SK-N-SH treated with all-trans-retinoic acid at 6 μM for 48 hours (cell line): ENCODE results near the gene DTX4.

Source experiments
- ATAC-seq: fragments of 200-7000 bp; cut with Tn5 transposase; 3 replicates; pipeline ENCODE4 v1.9.1; 2020; ENCODE audit warnings: mild to moderate bottlenecking, moderate library complexity
- ARNTL ChIP-seq: fragments of 450-650 bp; formaldehyde crosslinking; IDR thresholded peaks from 2 replicates; pipeline ENCODE4 v1.5.0; 2020; ENCODE audit warnings: low read depth, mild to moderate bottlenecking, moderate library complexity, borderline replicate concordance
- BACH2 ChIP-seq: fragments of 250-450 bp; sonication (Bioruptor Pico); IDR thresholded peaks from 2 replicates; pipeline ENCODE4 v1.9.0; 2021; ENCODE audit warnings: mild to moderate bottlenecking, borderline replicate concordance
- CREB5 ChIP-seq: fragments of 250-450 bp; sonication (Bioruptor Pico); IDR thresholded peaks from 2 replicates; pipeline ENCODE4 v1.5.1; 2020; ENCODE audit warnings: low read depth, mild to moderate bottlenecking, moderate library complexity
- ESRRG ChIP-seq: fragments of 250-450 bp; sonication (Bioruptor Pico); IDR thresholded peaks from 2 replicates; pipeline ENCODE4 v1.6.1; 2021; ENCODE audit warnings: mild to moderate bottlenecking
- GLIS3 ChIP-seq: fragments of 250-450 bp; sonication (Bioruptor Pico); IDR thresholded peaks from 2 replicates; pipeline ENCODE4 v1.5.0; 2020; ENCODE audit warnings: mild to moderate bottlenecking, moderate library complexity
- ISL1 ChIP-seq: fragments of 250-450 bp; sonication (Bioruptor Pico); IDR thresholded peaks from 2 replicates; pipeline ENCODE4 v2.1.2; 2022; ENCODE audit warnings: mild to moderate bottlenecking, moderate library complexity
- OSR1 ChIP-seq: fragments of 250-450 bp; sonication (Bioruptor Pico); IDR thresholded peaks from 2 replicates; pipeline ENCODE4 v1.8.0; 2022; ENCODE audit warnings: moderate library complexity, mild to moderate bottlenecking, inconsistent platforms
- PATZ1 ChIP-seq: fragments of 250-450 bp; sonication (Bioruptor Pico); IDR thresholded peaks from 2 replicates; pipeline ENCODE4 v1.8.0; 2020; ENCODE audit warnings: mild to moderate bottlenecking, moderate library complexity, borderline replicate concordance
- PPARA ChIP-seq: fragments of 250-450 bp; sonication (Bioruptor Pico); IDR thresholded peaks from 2 replicates; pipeline ENCODE4 v1.5.0; 2020; ENCODE audit warnings: mild to moderate bottlenecking, borderline replicate concordance
- TCF4 ChIP-seq: fragments of 250-450 bp; sonication (Bioruptor Pico); IDR thresholded peaks from 2 replicates; pipeline ENCODE4 v1.8.0; 2021; ENCODE audit warnings: mild to moderate bottlenecking, moderate library complexity, borderline replicate concordance
- TOX ChIP-seq: fragments of 250-450 bp; sonication (Bioruptor Pico); IDR thresholded peaks from 2 replicates; pipeline ENCODE4 v1.8.0; 2021; ENCODE audit warnings: mild to moderate bottlenecking, moderate library complexity, borderline replicate concordance
- TSHZ2 ChIP-seq: fragments of 250-450 bp; sonication (Bioruptor Pico); IDR thresholded peaks from 2 replicates; pipeline ENCODE4 v1.5.0; 2020; ENCODE audit warnings: mild to moderate bottlenecking, moderate library complexity
- ZC3H10 ChIP-seq: fragments of 250-450 bp; sonication (Bioruptor Pico); IDR thresholded peaks from 2 replicates; pipeline ENCODE4 v1.5.1; 2021; ENCODE audit warnings: mild to moderate bottlenecking, moderate library complexity
- ZFP3 ChIP-seq: fragments of 250-450 bp; sonication (Bioruptor Pico); IDR thresholded peaks from 2 replicates; pipeline ENCODE4 v1.5.0; 2020; ENCODE audit warnings: mild to moderate bottlenecking, moderate library complexity
- ZFP30 ChIP-seq: fragments of 450-650 bp; formaldehyde crosslinking; IDR thresholded peaks from 2 replicates; pipeline ENCODE4 v1.5.0; 2022; ENCODE audit warnings: mild to moderate bottlenecking, moderate library complexity
- ZNF565 ChIP-seq: fragments of 450-650 bp; formaldehyde crosslinking; conservative IDR thresholded peaks from 2 replicates; pipeline ENCODE4 v1.5.0; 2020; ENCODE audit warnings: low read depth, mild to moderate bottlenecking, moderate library complexity
- ZNF70 ChIP-seq: fragments of 450-650 bp; formaldehyde crosslinking; IDR thresholded peaks from 2 replicates; pipeline ENCODE4 v1.5.0; 2020; ENCODE audit warnings: mild to moderate bottlenecking, moderate library complexity
- ZNF8 ChIP-seq: fragments of 450-650 bp; formaldehyde crosslinking; IDR thresholded peaks from 2 replicates; pipeline ENCODE4 v1.5.0; 2020; ENCODE audit warnings: mild to moderate bottlenecking, moderate library complexity
- TF ChIP-seq, protein P1 (sequence below): fragments of 250-450 bp; sonication (Bioruptor Pico); IDR thresholded peaks from 2 replicates; pipeline ENCODE4 v1.5.1; 2021; ENCODE audit warnings: mild to moderate bottlenecking, moderate library complexity

DTX4 gene

DNA sequence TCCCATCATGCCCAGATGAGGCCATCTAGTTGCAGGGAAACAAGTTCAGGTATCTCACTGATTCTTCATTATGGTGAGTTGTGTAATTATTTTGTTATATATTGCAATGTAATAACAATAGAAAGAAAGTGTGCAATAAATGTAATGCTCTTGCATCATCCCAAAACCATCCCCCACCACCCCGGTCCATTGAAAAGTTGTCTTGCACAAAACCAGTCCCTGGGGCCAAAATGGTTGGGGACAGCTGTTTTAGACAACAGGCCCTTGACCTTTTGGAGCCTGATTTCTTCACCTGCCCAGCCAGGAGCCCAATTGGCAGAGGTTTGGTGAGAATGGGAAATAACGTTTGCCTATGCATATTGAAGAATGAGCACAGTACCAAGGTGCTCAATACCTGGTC lies 24.8 kb downstream of the DTX4 start:
- ATAC-seq: no peak

GRCh38 chr11:59197991-59198390 lies 26.1 kb downstream of the DTX4 start:
- TF ChIP-seq ESRRG: no peak
- no peak for TF ChIP-seq OSR1 (CRISPR knock-in tag)
- no peak for TF ChIP-seq PPARA
- TF ChIP-seq CREB5 (CRISPR knock-in tag): no peak
- TF ChIP-seq TCF4 (CRISPR knock-in tag): no peak
- no peak for ATAC-seq

More for the DNA sequence above, 24.8 kb downstream of the DTX4 start:
- TF ChIP-seq TSHZ2 (CRISPR knock-in tag): no peak
- TF ChIP-seq ARNTL (CRISPR knock-in tag): no peak
- no peak for TF ChIP-seq ZNF8 (CRISPR knock-in tag)
- no peak for TF ChIP-seq BACH2
- TF ChIP-seq TOX: no peak
- no peak for TF ChIP-seq ZFP30 (CRISPR knock-in tag)
- no peak for TF ChIP-seq ZNF70 (CRISPR knock-in tag)
- no peak for TF ChIP-seq ISL1 (CRISPR knock-in tag)
- no peak for TF ChIP-seq PATZ1 (CRISPR knock-in tag)
- TF ChIP-seq ESRRG: no peak

DNA sequence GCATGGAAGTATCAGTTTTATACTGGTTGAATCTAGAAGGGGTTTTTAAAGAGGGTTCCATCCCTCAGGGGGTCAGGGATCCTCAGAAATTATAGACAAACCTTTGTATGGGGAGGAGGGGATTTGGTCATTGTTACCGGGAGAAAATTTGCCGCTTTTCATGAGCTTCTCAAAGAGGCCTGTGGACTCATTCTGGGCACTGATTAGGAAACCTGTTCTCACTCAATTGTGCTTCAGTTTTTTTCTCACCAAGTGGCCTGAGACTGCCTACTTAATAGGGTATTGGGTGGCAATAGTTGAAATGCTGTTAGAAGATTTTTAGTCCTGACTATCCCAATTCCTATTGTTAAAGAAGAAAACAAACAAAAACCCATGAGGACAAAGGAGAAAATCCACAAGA lies 26.8 kb downstream of the DTX4 start:
- TF ChIP-seq TOX (no peak), PATZ1 (CRISPR knock-in tag) (no peak), ARNTL (CRISPR knock-in tag) (no peak), ZFP3 (CRISPR knock-in tag) (no peak), TCF4 (CRISPR knock-in tag) (no peak), ZNF565 (CRISPR knock-in tag) (no peak), GLIS3 (CRISPR knock-in tag) (no peak), ZNF70 (CRISPR knock-in tag) (no peak), PPARA (no peak), ZNF8 (CRISPR knock-in tag) (no peak), ZC3H10 (CRISPR knock-in tag) (no peak)
- TF ChIP-seq, protein P1, sequence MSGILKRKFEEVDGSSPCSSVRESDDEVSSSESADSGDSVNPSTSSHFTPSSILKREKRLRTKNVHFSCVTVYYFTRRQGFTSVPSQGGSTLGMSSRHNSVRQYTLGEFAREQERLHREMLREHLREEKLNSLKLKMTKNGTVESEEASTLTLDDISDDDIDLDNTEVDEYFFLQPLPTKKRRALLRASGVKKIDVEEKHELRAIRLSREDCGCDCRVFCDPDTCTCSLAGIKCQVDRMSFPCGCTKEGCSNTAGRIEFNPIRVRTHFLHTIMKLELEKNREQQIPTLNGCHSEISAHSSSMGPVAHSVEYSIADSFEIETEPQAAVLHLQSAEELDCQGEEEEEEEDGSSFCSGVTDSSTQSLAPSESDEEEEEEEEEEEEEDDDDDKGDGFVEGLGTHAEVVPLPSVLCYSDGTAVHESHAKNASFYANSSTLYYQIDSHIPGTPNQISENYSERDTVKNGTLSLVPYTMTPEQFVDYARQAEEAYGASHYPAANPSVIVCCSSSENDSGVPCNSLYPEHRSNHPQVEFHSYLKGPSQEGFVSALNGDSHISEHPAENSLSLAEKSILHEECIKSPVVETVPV (CRISPR knock-in tag): no peak
- TF ChIP-seq, all 23 proteins: peak for 0
- no peak for ATAC-seq
